Measurements from ENCODE around the gene MRPL53. TPM values are rescaled to one million over a fixed set of nuclear protein-coding genes. Genes with fewer than 3 reads are reported as not detected.

MRPL53 gene
- total and polyA plus RNA-seq, 2 of the 13 experiments (the other 11 are each of a cell fraction or from before 2014, with no cell fraction given), result 34.3 to 51.9 TPM

GRCh38 chr2:74488643-74489481, 16.4 kb upstream of the MRPL53 start (continued):
- TF ChIP-seq CBX2 (IDR thresholded peaks at IDR 0.05; ENCODE audit: low read depth, low read length) (no peak), CBX2 (CRISPR knock-in tag; IDR thresholded peaks at IDR 0.05; ENCODE audit: low read depth) (no peak), TBL1XR1 (IDR thresholded peaks at IDR 0.05; ENCODE audit: borderline replicate concordance, low read length, partially characterized antibody) (peak; percentile 48), ELF3 (CRISPR knock-in tag; IDR thresholded peaks at IDR 0.05) (0 out of 2 replicates have a peak, but pooled peaks have one; percentile 49), GPN1 (CRISPR knock-in tag; IDR thresholded peaks at IDR 0.05; ENCODE audit: borderline replicate concordance) (no peak), SALL2 (CRISPR knock-in tag; IDR thresholded peaks at IDR 0.05) (0 out of 2 replicates have a peak, but pooled peaks have one; percentile 39), ERF (CRISPR knock-in tag; IDR thresholded peaks at IDR 0.05) (0 out of 2 replicates have a peak, but pooled peaks have one; percentile 34), NR2C2 (CRISPR knock-in tag; IDR thresholded peaks at IDR 0.05; ENCODE audit: borderline replicate concordance) (peak; percentile 83), DMTF1 (CRISPR knock-in tag; IDR thresholded peaks at IDR 0.05) (no peak), SMC3 (IDR thresholded peaks at IDR 0.05; ENCODE audit: low read length) (peak; percentile 33; the same call in 1 of the 2 replicates), AGO1 (IDR thresholded peaks at IDR 0.05; ENCODE audit: low read depth, low read length, poor library complexity, severe bottlenecking) (no peak), ZNF292 (CRISPR knock-in tag; IDR thresholded peaks at IDR 0.05; ENCODE audit: borderline replicate concordance, low read depth) (peak; percentile 82; the same call in 1 of the 2 replicates), ZIK1 (CRISPR knock-in tag; IDR thresholded peaks at IDR 0.05; ENCODE audit: borderline replicate concordance, low read depth) (no peak), ZNF431 (CRISPR knock-in tag; IDR thresholded peaks at IDR 0.05; ENCODE audit: borderline replicate concordance, low read depth) (no peak; the same call in 1 of the 2 replicates), ZFP37 (CRISPR knock-in tag; IDR thresholded peaks at IDR 0.05; ENCODE audit: borderline replicate concordance) (no peak), SETDB1 (CRISPR knock-in tag; IDR thresholded peaks at IDR 0.05; ENCODE audit: borderline replicate concordance) (no peak), EZH2 (conservative IDR thresholded peaks at IDR 0.05; ENCODE audit: low read depth, low read length) (no peak), KLF13 (CRISPR knock-in tag; IDR thresholded peaks at IDR 0.05) (no peak), MAX (IDR thresholded peaks at IDR 0.05) (peak; percentile 80), ZBTB10 (CRISPR knock-in tag; IDR thresholded peaks at IDR 0.05; ENCODE audit: borderline replicate concordance) (no peak), RBM39 (IDR thresholded peaks at IDR 0.05; ENCODE audit: low read depth, low read length, poor library complexity, severe bottlenecking) (no peak), PRMT3 (CRISPR knock-in tag; IDR thresholded peaks at IDR 0.05; ENCODE audit: borderline replicate concordance, low read depth) (0 out of 2 replicates have a peak, but pooled peaks have one; percentile 33), JUND (CRISPR knock-in tag; IDR thresholded peaks at IDR 0.05) (no peak), ZNF816 (CRISPR knock-in tag; IDR thresholded peaks at IDR 0.05; ENCODE audit: borderline replicate concordance) (no peak), CHCHD3 (CRISPR knock-in tag; IDR thresholded peaks at IDR 0.05) (no peak)

Measured in HepG2 (cell line).